Lung (tissue), 12 donors: Measurements from ENCODE around the gene CDKN1C. TPM values are rescaled to one million over a fixed set of nuclear protein-coding genes. Genes with fewer than 3 reads are reported as not detected.

Source experiments
- ATAC-seq: fragments of 200-7000 bp; cut with Tn5 transposase; one replicate; pipeline ENCODE4 v1.9.1; 2020; ENCODE audit warnings: moderate number of reproducible peaks; ENCODE audit not compliant: insufficient read depth, low FRiP score
- DNase-seq, 3 donors: peaks; one replicate each; pipeline ENCODE4 v3.0.0-alpha.2; 2013 to 2017
- H3K27ac ChIP-seq, 2 donors: one replicate each; pipeline ENCODE4 v1.5.1; 2013; ENCODE audit warnings: mild to moderate bottlenecking in 2 of 2, moderate library complexity in 2 of 2, control low read depth in 1 of 2, inconsistent platforms in 1 of 2, low read depth in 1 of 2, low read length in 1 of 2
- H3K27me3 ChIP-seq, 3 donors: one replicate each; pipeline ENCODE4 v1.5.1; 2013; ENCODE audit warnings: low read length in 2 of 3; ENCODE audit not compliant: control insufficient read depth in 3 of 3, insufficient read depth in 3 of 3
- H3K36me3 ChIP-seq, 4 donors: one replicate each; pipeline ENCODE4 v1.5.1; 2013; ENCODE audit warnings: low read length in 4 of 4, mild to moderate bottlenecking in 1 of 4, moderate library complexity in 1 of 4; ENCODE audit not compliant: control insufficient read depth in 4 of 4, insufficient read depth in 4 of 4
- H3K4me1 ChIP-seq, 5 donors: one replicate each; pipeline ENCODE4 v1.5.1; 2013; ENCODE audit warnings: low read length in 5 of 5, mild to moderate bottlenecking in 2 of 5, moderate library complexity in 1 of 5; ENCODE audit not compliant: control insufficient read depth in 5 of 5, insufficient read depth in 5 of 5
- H3K4me3 ChIP-seq: one replicate; pipeline ENCODE4 v1.5.1; 2013; ENCODE audit warnings: mild to moderate bottlenecking, control low read depth, moderate library complexity
- H3K9ac ChIP-seq, 2 donors: one replicate each; pipeline ENCODE4 v1.5.1; 2013; ENCODE audit warnings: low read length in 2 of 2, control low read depth in 1 of 2; ENCODE audit not compliant: insufficient read depth in 1 of 2
- H3K9me3 ChIP-seq, 4 donors: one replicate each; pipeline ENCODE4 v1.5.1; 2013; ENCODE audit warnings: low read length in 3 of 4, mild to moderate bottlenecking in 1 of 4, moderate library complexity in 1 of 4; ENCODE audit not compliant: control insufficient read depth in 4 of 4, insufficient read depth in 3 of 4
- WGBS, 2 donors: extraction: QIAGEN DNeasy Blood & Tissue Kit; methylation state at CpG; one replicate each; pipeline ENCODE4 v1.1.7; 2013; 5-methylcytosine and 5-hydroxymethylcytosine counted together
- polyA plus RNA-seq, 2 donors: library from polyadenylated mRNA; stranded (reverse); fragments of 200-250 nt; gene quantifications; one replicate each; pipeline ENCODE4 v1.2.1, GENCODE V29; 2013
- total RNA-seq, 2 donors: library from RNA; depleted of rRNA in 1 of 2; stranded (reverse); fragments of >200 nt in 1 of 2; gene quantifications; one replicate each; pipeline ENCODE4 v1.2.1, GENCODE V29; 2014 to 2021
- TF ChIP-seq, protein P1 (sequence below): IDR thresholded peaks from 2 replicates; pipeline ENCODE4 v1.5.1; 2012; ENCODE audit warnings: mild to moderate bottlenecking; ENCODE audit errors: control extremely low read depth, extremely low read depth
- donor health status: control.
- donor health status: control.
- donor health status: Bipolar disorder and iron deficiency.
- donor health status: healthy.
- donor health status: DM: yes; HTN: yes; CAD: no.

Gene CDKN1C
- total and polyA plus RNA-seq, 4 donors = 9.9 to 123 (median 26.8) TPM

GRCh38 chr11:2867142-2867541 lies 18.4 kb downstream of the CDKN1C start:
- TF ChIP-seq, protein P1, sequence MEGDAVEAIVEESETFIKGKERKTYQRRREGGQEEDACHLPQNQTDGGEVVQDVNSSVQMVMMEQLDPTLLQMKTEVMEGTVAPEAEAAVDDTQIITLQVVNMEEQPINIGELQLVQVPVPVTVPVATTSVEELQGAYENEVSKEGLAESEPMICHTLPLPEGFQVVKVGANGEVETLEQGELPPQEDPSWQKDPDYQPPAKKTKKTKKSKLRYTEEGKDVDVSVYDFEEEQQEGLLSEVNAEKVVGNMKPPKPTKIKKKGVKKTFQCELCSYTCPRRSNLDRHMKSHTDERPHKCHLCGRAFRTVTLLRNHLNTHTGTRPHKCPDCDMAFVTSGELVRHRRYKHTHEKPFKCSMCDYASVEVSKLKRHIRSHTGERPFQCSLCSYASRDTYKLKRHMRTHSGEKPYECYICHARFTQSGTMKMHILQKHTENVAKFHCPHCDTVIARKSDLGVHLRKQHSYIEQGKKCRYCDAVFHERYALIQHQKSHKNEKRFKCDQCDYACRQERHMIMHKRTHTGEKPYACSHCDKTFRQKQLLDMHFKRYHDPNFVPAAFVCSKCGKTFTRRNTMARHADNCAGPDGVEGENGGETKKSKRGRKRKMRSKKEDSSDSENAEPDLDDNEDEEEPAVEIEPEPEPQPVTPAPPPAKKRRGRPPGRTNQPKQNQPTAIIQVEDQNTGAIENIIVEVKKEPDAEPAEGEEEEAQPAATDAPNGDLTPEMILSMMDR = no peak

GRCh38 chr11:2865922-2866577 lies 19.5 kb downstream of the CDKN1C start:
- WGBS, 2 donors = 89 to 91% methylated on average over 11 of the region's 11 CpGs
- Histone ChIP-seq H3K4me1 (peaks cover 0 to 67% (median 13%) of the 10 kb centered on the region in 5 donors), H3K27ac (no peak overlapping the region), H3K9me3 (peaks cover 0 to 6% (median 0%) of the 10 kb centered on the region in 4 donors), H3K4me3 (no peak overlapping the region), H3K27me3 (peaks cover 9 to 26% (median 15%) of the 10 kb centered on the region in 3 donors), H3K9ac (no peak overlapping the region), H3K36me3 (no peaks in the 10 kb centered on the region)
- no peak for ATAC-seq
- peak; percentile 57 to 75 (median 61) for DNase-seq
- TF ChIP-seq, protein P1 = no peak

More at GRCh38 chr11:2867142-2867541, 18.4 kb downstream of the CDKN1C start:
- WGBS, 2 donors = 89 to 98% methylated on average over 5 of the region's 5 CpGs
- Histone ChIP-seq H3K36me3 (no peaks in the 10 kb centered on the region), H3K27me3 (peaks cover 9 to 21% (median 15%) of the 10 kb centered on the region in 3 donors), H3K4me1 (peaks cover 0 to 77% (median 24%) of the 10 kb centered on the region in 5 donors), H3K9me3 (peaks cover 0 to 6% (median 0%) of the 10 kb centered on the region in 4 donors), H3K27ac (no peak overlapping the region), H3K4me3 (no peak overlapping the region), H3K9ac (no peak overlapping the region)
- DNase-seq (no peak), ATAC-seq (no peak)

- no peak for ATAC-seq
- Histone ChIP-seq H3K36me3 (no peaks in the 10 kb centered on the region), H3K27me3 (peaks cover 6 to 14% (median 9%) of the 10 kb centered on the region in 3 donors), H3K9ac (peak overlapping the region in 1 of 2 donors; percentile 49), H3K4me3 (no peak overlapping the region), H3K9me3 (peaks cover 0 to 6% (median 0%) of the 10 kb centered on the region in 4 donors), H3K27ac (peak overlapping the region in 1 of 2 donors; percentile 20), H3K4me1 (peaks cover 0 to 63% (median 11%) of the 10 kb centered on the region in 5 donors)
- peak; percentile 84 to 96 (median 94) for DNase-seq
- 79 to 89% methylated on average over 10 of the region's 10 CpGs for WGBS, 2 donors
- TF ChIP-seq, protein P1 = no peak
These were observed 20.7 kb downstream of the CDKN1C start for GRCh38 chr11:2864901-2865300.
